ENCODE results near the gene ATP4B. TPM values are rescaled to one million over a fixed set of nuclear protein-coding genes. Genes with fewer than 3 reads are reported as not detected.
A peak's percentile ranks its signal among the peaks of the same experiment; 100 is the strongest.

The ATP4B gene
- total RNA-seq, 1 donor from 2014 or later: not detected

DNA sequence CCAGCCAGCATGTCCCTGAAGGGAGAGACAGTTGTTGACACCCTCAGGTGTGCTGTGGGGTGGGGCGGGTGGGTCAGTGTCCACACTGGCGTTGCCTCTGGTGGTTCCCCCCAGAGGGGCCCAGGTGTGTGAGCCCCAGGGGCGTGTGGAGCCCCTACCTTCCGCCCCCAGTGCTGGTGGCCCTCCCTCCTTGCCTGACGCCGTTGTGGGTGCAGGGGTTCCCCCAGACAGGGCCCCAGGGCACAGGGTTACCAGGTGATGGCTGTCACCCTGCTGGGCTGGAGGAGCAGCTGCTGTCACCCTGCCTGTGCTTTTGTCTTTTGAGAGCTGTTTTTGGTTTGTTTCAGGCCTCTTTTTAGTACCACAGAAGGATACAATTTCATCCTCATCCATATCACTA is 27.2 kb downstream of the ATP4B start:
- H3K36me3 Mint-ChIP-seq (ENCODE audit: unreplicated experiment): peaks cover 24% of the 10 kb centered on the region
- peaks cover 27% of the 10 kb centered on the region for H3K9me3 Mint-ChIP-seq (ENCODE audit: unreplicated experiment)
- H3K4me1 Mint-ChIP-seq (ENCODE audit: low read depth, unreplicated experiment): peaks cover 47% of the 10 kb centered on the region
- no peak for TF ChIP-seq CTCF (IDR thresholded peaks at IDR 0.05; ENCODE audit: partially characterized antibody, unreplicated experiment)
- no peak overlapping the region for H3K4me3 Mint-ChIP-seq (ENCODE audit: unreplicated experiment)
- DNase-seq: peak; percentile 12
- peaks cover 17% of the 10 kb centered on the region for H3K27me3 Mint-ChIP-seq (ENCODE audit: unreplicated experiment)
- no peak overlapping the region for H3K27ac Mint-ChIP-seq (ENCODE audit: unreplicated experiment)

- no peak for TF ChIP-seq CTCF (IDR thresholded peaks at IDR 0.05; ENCODE audit: partially characterized antibody, unreplicated experiment)
- no peak overlapping the region for H3K4me3 Mint-ChIP-seq (ENCODE audit: unreplicated experiment)
- H3K4me1 Mint-ChIP-seq (ENCODE audit: low read depth, unreplicated experiment): peaks cover 47% of the 10 kb centered on the region
- no peak overlapping the region for H3K27ac Mint-ChIP-seq (ENCODE audit: unreplicated experiment)
- peaks cover 29% of the 10 kb centered on the region for H3K9me3 Mint-ChIP-seq (ENCODE audit: unreplicated experiment)
- H3K36me3 Mint-ChIP-seq (ENCODE audit: unreplicated experiment): peaks cover 24% of the 10 kb centered on the region
- H3K27me3 Mint-ChIP-seq (ENCODE audit: unreplicated experiment): peaks cover 17% of the 10 kb centered on the region
- DNase-seq: peak; percentile 7
These were observed 27.7 kb downstream of the ATP4B start for GRCh38 chr13:113630296-113630695.

DNA sequence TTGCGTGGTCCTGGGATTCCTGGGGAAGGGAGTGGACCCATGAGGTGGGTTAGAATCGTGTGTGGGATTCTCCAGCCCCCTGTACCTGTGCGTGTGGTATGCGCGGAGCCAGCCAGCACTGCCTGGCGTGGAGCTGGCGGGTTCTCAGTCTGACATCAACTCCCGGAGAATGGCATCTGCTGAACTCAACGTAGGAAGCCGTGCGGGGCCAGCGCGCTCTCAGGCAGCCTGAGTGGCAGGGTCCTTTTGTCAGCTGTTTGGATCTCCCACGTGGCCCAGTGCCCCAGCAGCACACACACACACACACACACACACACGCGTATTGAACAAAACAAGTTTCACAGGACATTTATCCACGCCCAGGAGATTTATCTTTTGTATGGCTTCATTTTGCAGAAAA is 28.1 kb downstream of the ATP4B start:
- no peak for TF ChIP-seq CTCF (IDR thresholded peaks at IDR 0.05; ENCODE audit: partially characterized antibody, unreplicated experiment)
- Mint-ChIP-seq H3K9me3 (ENCODE audit: unreplicated experiment) (peaks cover 29% of the 10 kb centered on the region), H3K4me3 (ENCODE audit: unreplicated experiment) (peak overlapping the region; percentile 23), H3K36me3 (ENCODE audit: unreplicated experiment) (peaks cover 27% of the 10 kb centered on the region), H3K27ac (ENCODE audit: unreplicated experiment) (no peak overlapping the region), H3K27me3 (ENCODE audit: unreplicated experiment) (peaks cover 17% of the 10 kb centered on the region), H3K4me1 (ENCODE audit: low read depth, unreplicated experiment) (peaks cover 47% of the 10 kb centered on the region)
- DNase-seq: peak; percentile 8

GRCh38 chr13:113628291-113629270 is 29.4 kb downstream of the ATP4B start:
- H3K9me3 Mint-ChIP-seq (ENCODE audit: unreplicated experiment): peaks cover 31% of the 10 kb centered on the region
- H3K27ac Mint-ChIP-seq (ENCODE audit: unreplicated experiment): peak overlapping the region; percentile 71
- peak; percentile 13 for DNase-seq
- peaks cover 18% of the 10 kb centered on the region for H3K27me3 Mint-ChIP-seq (ENCODE audit: unreplicated experiment)
- peaks cover 47% of the 10 kb centered on the region for H3K4me1 Mint-ChIP-seq (ENCODE audit: low read depth, unreplicated experiment)
- no peak for TF ChIP-seq CTCF (IDR thresholded peaks at IDR 0.05; ENCODE audit: partially characterized antibody, unreplicated experiment)
- peak overlapping the region; percentile 15 for H3K4me3 Mint-ChIP-seq (ENCODE audit: unreplicated experiment)
- H3K36me3 Mint-ChIP-seq (ENCODE audit: unreplicated experiment): peaks cover 25% of the 10 kb centered on the region

DNA sequence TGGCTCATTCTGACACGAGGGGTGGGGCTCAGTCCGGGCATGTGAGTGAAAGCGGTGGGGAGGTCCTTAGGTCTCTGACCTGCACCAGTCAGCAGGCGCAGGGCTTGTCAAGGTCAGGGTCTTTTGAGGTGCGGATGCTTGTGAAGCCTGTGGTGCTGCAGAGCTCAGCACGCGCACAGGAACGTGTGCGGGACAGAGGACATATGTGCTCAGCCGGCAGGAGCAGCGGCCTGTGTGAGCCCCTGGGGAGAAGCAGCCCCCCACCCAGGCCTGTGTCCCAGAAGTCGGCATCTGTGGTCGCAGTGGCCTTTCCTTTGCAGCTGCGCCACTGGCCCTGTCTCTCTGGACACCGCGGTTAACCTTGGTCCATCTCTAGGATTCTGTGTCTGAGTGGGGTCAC is 30.9 kb downstream of the ATP4B start:
- peak overlapping the region; percentile 76 for H3K27ac Mint-ChIP-seq (ENCODE audit: unreplicated experiment)
- peaks cover 22% of the 10 kb centered on the region for H3K27me3 Mint-ChIP-seq (ENCODE audit: unreplicated experiment)
- peaks cover 30% of the 10 kb centered on the region for H3K36me3 Mint-ChIP-seq (ENCODE audit: unreplicated experiment)

More for the DNA sequence above, 30.9 kb downstream of the ATP4B start:
- no peak for TF ChIP-seq CTCF (IDR thresholded peaks at IDR 0.05; ENCODE audit: partially characterized antibody, unreplicated experiment)
- H3K4me3 Mint-ChIP-seq (ENCODE audit: unreplicated experiment): peak overlapping the region; percentile 24
- peak; percentile 58 for DNase-seq
- H3K9me3 Mint-ChIP-seq (ENCODE audit: unreplicated experiment): peaks cover 37% of the 10 kb centered on the region
- peaks cover 48% of the 10 kb centered on the region for H3K4me1 Mint-ChIP-seq (ENCODE audit: low read depth, unreplicated experiment)

Data from glutamatergic neuron (in vitro differentiated cells).